Measurements from ENCODE around the gene PCDHGB1.
A peak's percentile ranks its signal among the peaks of the same experiment; 100 is the strongest.

GRCh38 chr5:141349917-141350619, at the start of gene PCDHGB1:
- peak in 1 of 3 donors; percentile 35 for TF ChIP-seq CTCF (IDR thresholded peaks at IDR 0.05)
- no peak for TF ChIP-seq POLR2A (IDR thresholded peaks at IDR 0.05)
- no peak for TF ChIP-seq POLR2AphosphoS5 (IDR thresholded peaks at IDR 0.05)

All from breast epithelium (tissue), 3 donors.